H54 (cell line): ENCODE measurements around the gene DIAPH2.

Source experiments
- DNase-seq: peaks from one replicate; pipeline ENCODE4 v3.0.0; 2011; ENCODE audit warnings: low spot score, mixed read lengths; ENCODE audit not compliant: insufficient read length
- FAIRE-seq: peaks from 3 replicates; lab custom pipeline; 2011; peaks lifted over from hg19 to GRCh38; lab: Jason Lieb, UNC
- POLR2A ChIP-seq: IDR thresholded peaks from 2 replicates; pipeline ENCODE4 v1.6.1; 2011; ENCODE audit warnings: low read depth, mild to moderate bottlenecking, low read length

Gene DIAPH2

GRCh38 chrX:96989830-96990571 is 305.4 kb downstream of the DIAPH2 start:
- DNase-seq (no peak), FAIRE-seq (no peak)
- no peak for TF ChIP-seq POLR2A

- no peak for FAIRE-seq
- DNase-seq = no peak
- TF ChIP-seq POLR2A = no peak
Observed at GRCh38 chrX:96994093-96994492, 309.5 kb downstream of the DIAPH2 start.

- no peak for TF ChIP-seq POLR2A
- FAIRE-seq = no peak
- DNase-seq = no peak
Observed at GRCh38 chrX:96997196-96997595, 312.6 kb downstream of the DIAPH2 start.

- TF ChIP-seq POLR2A = no peak
- no peak for DNase-seq
- FAIRE-seq = no peak
Observed at GRCh38 chrX:97000682-97001368, 316.2 kb downstream of the DIAPH2 start.

DNA sequence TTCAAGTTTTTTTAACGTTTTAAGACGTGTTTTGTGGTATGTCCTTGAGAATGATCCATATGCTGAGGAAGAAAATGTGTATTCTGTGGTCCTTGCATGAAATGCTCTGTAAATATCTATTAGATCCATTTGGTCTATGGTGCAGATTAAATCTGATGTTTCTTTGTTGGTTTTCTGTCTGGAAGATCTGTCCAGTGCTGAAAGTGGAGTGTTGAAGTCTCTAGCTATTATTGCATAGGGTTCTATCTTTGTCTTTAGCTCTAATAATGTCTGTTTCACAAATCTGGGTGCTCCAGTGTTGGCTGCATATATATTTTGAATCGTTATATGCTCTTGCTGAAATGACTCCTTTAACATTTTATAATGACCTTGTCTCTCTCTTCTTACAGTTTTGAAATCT is 321.5 kb downstream of the DIAPH2 start:
- TF ChIP-seq POLR2A = no peak
- FAIRE-seq (no peak), DNase-seq (no peak)

GRCh38 chrX:97009391-97009790 is 324.7 kb downstream of the DIAPH2 start:
- TF ChIP-seq POLR2A = no peak
- DNase-seq (no peak), FAIRE-seq (no peak)

DNA sequence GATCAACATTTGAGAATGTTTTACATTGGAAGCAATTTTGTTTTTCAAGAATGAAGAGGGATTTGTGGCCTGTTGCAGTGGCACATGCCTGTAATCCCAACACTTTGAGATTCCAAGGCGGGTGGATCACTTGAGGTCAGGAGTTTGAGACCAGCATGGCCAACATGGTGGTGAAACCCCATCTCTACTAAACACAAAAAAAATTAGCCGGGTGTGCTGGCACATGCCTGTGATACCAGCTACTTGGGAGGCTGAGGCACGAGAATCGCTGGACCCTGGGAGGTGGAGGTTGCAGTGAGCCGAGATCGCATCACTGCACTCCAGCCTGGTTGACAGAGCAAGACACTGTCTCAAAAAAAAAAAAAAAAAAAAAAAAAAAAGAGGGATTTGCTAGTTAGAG is 326.9 kb downstream of the DIAPH2 start:
- FAIRE-seq = no peak
- no peak for DNase-seq
- no peak for TF ChIP-seq POLR2A

DNA sequence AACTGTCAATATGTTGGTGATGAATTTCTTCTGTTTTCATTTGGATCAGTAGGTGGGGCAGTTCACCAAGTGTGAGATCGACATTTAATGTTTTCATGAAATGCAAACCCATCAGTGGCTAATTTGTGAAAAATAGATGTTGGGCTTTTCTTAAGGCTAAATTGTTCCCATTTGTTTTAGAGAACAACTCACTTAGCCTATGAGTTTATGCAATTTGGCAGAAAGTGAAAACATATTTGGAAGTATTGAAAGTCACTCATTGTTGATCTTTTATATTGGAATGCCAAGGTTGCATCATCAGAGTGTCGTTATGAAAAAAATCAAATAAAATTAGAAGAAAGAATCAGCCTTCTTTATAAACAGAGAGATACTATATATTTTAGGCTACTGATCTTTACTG is 331.5 kb downstream of the DIAPH2 start:
- TF ChIP-seq POLR2A = no peak
- DNase-seq (no peak), FAIRE-seq (no peak)

DNA sequence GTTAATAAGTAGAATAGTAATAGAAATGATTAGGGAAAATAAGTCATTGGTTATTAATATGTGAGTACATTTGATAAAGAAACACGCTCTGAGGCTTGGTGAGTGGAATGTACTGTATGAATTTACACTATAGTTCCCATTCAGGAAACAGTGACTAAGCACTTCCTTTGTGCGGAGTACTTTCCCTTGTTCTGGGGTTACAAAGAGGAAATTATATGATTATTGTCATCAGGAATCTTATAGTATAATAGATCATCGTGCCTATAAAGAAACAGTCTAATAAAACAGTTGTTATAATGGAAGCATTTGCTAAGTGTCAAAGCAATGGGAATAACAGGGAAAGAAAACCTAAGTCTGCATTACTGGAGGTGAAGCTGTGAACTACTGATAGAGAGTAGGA is 337.0 kb downstream of the DIAPH2 start:
- FAIRE-seq (peak; percentile 91), DNase-seq (no peak)
- no peak for TF ChIP-seq POLR2A

DNA sequence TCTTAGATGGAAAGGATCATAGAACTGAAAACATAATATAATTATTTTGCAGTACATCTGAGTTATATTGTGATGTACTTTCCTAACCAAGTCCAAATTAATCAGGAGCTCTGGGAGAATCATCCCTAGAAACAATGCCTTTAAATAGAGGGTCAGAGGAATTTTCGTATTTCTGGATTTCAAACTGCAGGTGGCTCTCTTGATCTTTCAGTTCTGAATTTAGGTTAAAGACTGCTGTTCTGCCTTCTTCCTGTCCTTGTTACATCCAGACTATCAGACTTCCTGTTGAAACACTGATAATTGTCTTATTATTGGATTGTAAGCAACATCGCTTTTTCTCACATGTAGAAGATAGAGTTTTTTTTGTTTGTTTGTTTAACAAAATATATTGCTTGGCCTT is 341.8 kb downstream of the DIAPH2 start:
- FAIRE-seq (no peak), DNase-seq (no peak)
- no peak for TF ChIP-seq POLR2A

GRCh38 chrX:97027384-97027922 is 342.8 kb downstream of the DIAPH2 start:
- no peak for TF ChIP-seq POLR2A
- FAIRE-seq (no peak), DNase-seq (no peak)

- no peak for FAIRE-seq
- TF ChIP-seq POLR2A = no peak
Observed at GRCh38 chrX:97030463-97030862, 345.8 kb downstream of the DIAPH2 start.

DNA sequence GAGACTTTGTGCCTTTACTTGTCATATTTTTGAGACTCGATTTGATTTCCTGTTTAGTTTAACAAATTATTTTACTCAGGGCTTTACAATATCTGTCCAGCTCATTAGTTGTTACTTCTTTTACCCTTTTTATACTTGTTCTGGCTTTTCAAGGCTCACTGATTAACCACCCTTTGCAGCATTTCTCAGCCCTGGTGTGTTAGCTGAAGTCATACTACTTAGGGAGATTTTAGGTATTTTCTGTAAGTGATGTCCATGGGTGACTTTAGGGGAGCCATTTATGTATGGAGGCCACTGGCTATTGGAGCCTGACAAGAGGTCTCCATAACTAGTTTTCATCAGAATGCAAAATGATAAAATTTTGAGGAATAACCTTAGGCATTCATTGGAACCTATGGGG is 346.3 kb downstream of the DIAPH2 start:
- TF ChIP-seq POLR2A = no peak
- FAIRE-seq (no peak), DNase-seq (no peak)

More at GRCh38 chrX:97030463-97030862, 345.8 kb downstream of the DIAPH2 start:
- DNase-seq = no peak

- no peak for DNase-seq
- FAIRE-seq = no peak
- no peak for TF ChIP-seq POLR2A
Observed at GRCh38 chrX:97039363-97040029, 354.9 kb downstream of the DIAPH2 start.
